ENCODE measurements around the gene EXOC3L4.

Gene EXOC3L4

DNA sequence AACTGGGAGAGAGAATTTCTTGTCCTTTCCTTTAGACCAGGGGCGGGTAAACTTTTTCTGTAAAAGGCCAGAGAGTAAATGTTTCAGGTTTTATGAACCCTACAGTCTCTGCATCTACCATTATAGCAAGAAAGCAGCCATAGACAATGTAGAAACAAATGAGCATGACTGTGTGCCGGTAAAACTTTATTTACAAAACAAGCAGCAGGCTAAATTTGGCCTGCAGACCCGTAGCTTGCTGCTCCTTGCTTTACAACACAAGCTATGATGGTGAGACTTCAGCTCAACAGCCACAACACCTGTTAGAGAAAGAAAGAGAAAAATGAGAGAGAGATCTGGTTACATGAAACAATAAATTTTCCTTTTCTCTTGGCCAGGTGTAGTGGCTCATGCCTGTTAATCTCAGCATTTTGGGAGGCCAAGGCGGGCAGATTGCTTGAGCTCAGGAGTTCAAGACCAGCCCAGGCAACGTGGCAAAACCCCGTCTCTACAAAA, 33.0 kb upstream of the EXOC3L4 start:
- Histone ChIP-seq H3K18ac (ENCODE audit: low read depth in 1 of 2, low read length in 2 of 2) (no peak overlapping the region), H3K27me3 (ENCODE audit: control insufficient read depth in 1 of 2, insufficient read depth in 1 of 2, low read length in 2 of 2) (no peaks in the 10 kb centered on the region), H2BK15ac (ENCODE audit: low read depth, poor library complexity, severe bottlenecking) (no peak overlapping the region), H2BK5ac (ENCODE audit: low read depth, low read length, poor library complexity, severe bottlenecking) (no peak overlapping the region), H3K79me1 (replicated peaks; ENCODE audit: low read length, poor library complexity, severe bottlenecking) (peaks cover 15% of the 10 kb centered on the region), H3K4me2 (ENCODE audit: low read length, poor library complexity, severe bottlenecking) (no peak overlapping the region), H3K14ac (ENCODE audit: low read length in 2 of 2) (no peak overlapping the region), H2AFZ (ENCODE audit: low read depth, low read length) (no peak overlapping the region), H2BK12ac (ENCODE audit: low read length in 2 of 2) (no peak overlapping the region), H3K23ac (ENCODE audit: low read length in 2 of 2) (no peak overlapping the region), H3K27ac (ENCODE audit: low read length, poor library complexity, severe bottlenecking) (no peak overlapping the region), H3K36me3 (ENCODE audit: control insufficient read depth in 1 of 2, insufficient read depth in 2 of 2, low read depth in 1 of 2, low read length in 2 of 2) (peaks cover 4 to 10% of the 10 kb centered on the region in 2 experiments), H2BK120ac (ENCODE audit: low read depth, low read length) (no peak overlapping the region), H3K4me1 (ENCODE audit: control insufficient read depth, insufficient read depth, low read depth, low read length) (peaks cover 19% of the 10 kb centered on the region), H4K8ac (ENCODE audit: low read length) (no peak overlapping the region), H2AK5ac (ENCODE audit: low read length, severe bottlenecking) (no peak overlapping the region), H3K4me3 (ENCODE audit: insufficient read depth in 1 of 2, low read depth in 1 of 2, low read length in 2 of 2) (no peak overlapping the region), H4K91ac (ENCODE audit: low read length) (no peak overlapping the region), H3K9me3 (ENCODE audit: control insufficient read depth, low read length) (no peaks in the 10 kb centered on the region), H3K4ac (ENCODE audit: low read depth in 1 of 2, low read length in 2 of 2) (no peak overlapping the region), H3K9ac (ENCODE audit: low read length) (no peak overlapping the region)
- no peak for DNase-seq
- WGBS = 82% methylated on average over 5 of the region's 6 CpGs

DNA sequence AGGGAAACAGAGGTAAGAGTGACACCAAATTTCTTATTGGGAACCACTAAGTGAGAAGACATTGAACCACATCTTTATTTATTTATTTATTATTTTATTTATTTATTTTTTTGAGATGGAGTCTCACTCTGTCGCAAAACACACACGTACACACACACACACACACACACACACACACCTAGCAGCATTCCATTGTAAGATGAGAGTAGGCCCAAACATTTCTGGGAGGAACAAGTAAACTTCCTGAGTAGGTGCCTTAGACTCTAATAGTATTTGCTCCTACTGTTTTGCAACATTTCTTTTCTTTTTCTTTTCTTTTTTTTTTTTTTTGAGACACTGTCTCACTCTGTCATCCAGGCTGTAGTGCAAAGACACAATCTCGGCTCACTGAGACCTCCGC, 30.1 kb upstream of the EXOC3L4 start:
- Histone ChIP-seq H2AFZ (ENCODE audit: low read depth, low read length) (no peak overlapping the region), H3K79me1 (replicated peaks; ENCODE audit: low read length, poor library complexity, severe bottlenecking) (peaks cover 10% of the 10 kb centered on the region), H3K18ac (ENCODE audit: low read depth in 1 of 2, low read length in 2 of 2) (no peak overlapping the region), H4K8ac (ENCODE audit: low read length) (no peak overlapping the region), H3K4me1 (ENCODE audit: control insufficient read depth, insufficient read depth, low read depth, low read length) (peaks cover 24% of the 10 kb centered on the region), H3K4ac (ENCODE audit: low read depth in 1 of 2, low read length in 2 of 2) (no peak overlapping the region), H2AK5ac (ENCODE audit: low read length, severe bottlenecking) (no peak overlapping the region), H3K4me3 (ENCODE audit: insufficient read depth in 1 of 2, low read depth in 1 of 2, low read length in 2 of 2) (no peak overlapping the region), H4K91ac (ENCODE audit: low read length) (no peak overlapping the region), H2BK15ac (ENCODE audit: low read depth, poor library complexity, severe bottlenecking) (no peak overlapping the region), H3K4me2 (ENCODE audit: low read length, poor library complexity, severe bottlenecking) (no peak overlapping the region), H3K27me3 (ENCODE audit: control insufficient read depth in 1 of 2, insufficient read depth in 1 of 2, low read length in 2 of 2) (no peaks in the 10 kb centered on the region), H3K9ac (ENCODE audit: low read length) (no peak overlapping the region), H2BK5ac (ENCODE audit: low read depth, low read length, poor library complexity, severe bottlenecking) (no peak overlapping the region), H3K23ac (ENCODE audit: low read length in 2 of 2) (no peak overlapping the region), H3K27ac (ENCODE audit: low read length, poor library complexity, severe bottlenecking) (no peak overlapping the region), H3K36me3 (ENCODE audit: control insufficient read depth in 1 of 2, insufficient read depth in 2 of 2, low read depth in 1 of 2, low read length in 2 of 2) (peaks cover 4 to 6% of the 10 kb centered on the region in 2 experiments), H2BK12ac (ENCODE audit: low read length in 2 of 2) (no peak overlapping the region), H3K9me3 (ENCODE audit: control insufficient read depth, low read length) (no peaks in the 10 kb centered on the region), H2BK120ac (ENCODE audit: low read depth, low read length) (no peak overlapping the region), H3K14ac (ENCODE audit: low read length in 2 of 2) (no peak overlapping the region)
- no peak for DNase-seq
- 100% methylated on average over 2 of the region's 4 CpGs for WGBS

DNA sequence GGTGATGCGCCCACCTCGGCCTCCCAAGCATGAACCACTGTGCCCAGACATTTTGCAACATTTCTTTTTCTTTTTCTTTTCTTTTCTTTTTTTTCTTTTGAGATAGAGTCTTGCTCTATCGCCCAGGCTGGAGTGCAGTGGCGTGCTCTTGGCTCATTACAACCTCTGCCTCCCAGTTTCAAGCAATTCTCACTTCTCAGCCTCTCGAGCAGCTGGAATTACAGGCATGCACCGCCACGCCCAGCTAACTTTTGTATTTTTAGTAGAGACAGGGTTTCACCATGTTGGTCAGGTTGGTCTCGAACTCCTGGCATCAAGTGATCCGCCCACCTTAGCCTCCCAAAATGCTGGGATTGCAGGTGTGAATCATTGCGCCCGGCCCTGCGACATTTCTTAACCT, 29.5 kb upstream of the EXOC3L4 start:
- Histone ChIP-seq H3K27ac (ENCODE audit: low read length, poor library complexity, severe bottlenecking) (no peak overlapping the region), H2BK12ac (ENCODE audit: low read length in 2 of 2) (no peak overlapping the region), H3K79me1 (replicated peaks; ENCODE audit: low read length, poor library complexity, severe bottlenecking) (peaks cover 5% of the 10 kb centered on the region), H3K14ac (ENCODE audit: low read length in 2 of 2) (no peak overlapping the region), H4K91ac (ENCODE audit: low read length) (no peak overlapping the region), H3K4ac (ENCODE audit: low read depth in 1 of 2, low read length in 2 of 2) (no peak overlapping the region), H3K4me3 (ENCODE audit: insufficient read depth in 1 of 2, low read depth in 1 of 2, low read length in 2 of 2) (no peak overlapping the region), H3K18ac (ENCODE audit: low read depth in 1 of 2, low read length in 2 of 2) (no peak overlapping the region), H2BK15ac (ENCODE audit: low read depth, poor library complexity, severe bottlenecking) (no peak overlapping the region), H3K9ac (ENCODE audit: low read length) (no peak overlapping the region), H2BK5ac (ENCODE audit: low read depth, low read length, poor library complexity, severe bottlenecking) (no peak overlapping the region), H2AFZ (ENCODE audit: low read depth, low read length) (no peak overlapping the region), H3K4me2 (ENCODE audit: low read length, poor library complexity, severe bottlenecking) (no peak overlapping the region), H3K4me1 (ENCODE audit: control insufficient read depth, insufficient read depth, low read depth, low read length) (peaks cover 19% of the 10 kb centered on the region), H2BK120ac (ENCODE audit: low read depth, low read length) (no peak overlapping the region), H3K27me3 (ENCODE audit: control insufficient read depth in 1 of 2, insufficient read depth in 1 of 2, low read length in 2 of 2) (no peaks in the 10 kb centered on the region), H3K23ac (ENCODE audit: low read length in 2 of 2) (no peak overlapping the region), H2AK5ac (ENCODE audit: low read length, severe bottlenecking) (no peak overlapping the region), H4K8ac (ENCODE audit: low read length) (no peak overlapping the region), H3K9me3 (ENCODE audit: control insufficient read depth, low read length) (no peaks in the 10 kb centered on the region), H3K36me3 (ENCODE audit: control insufficient read depth in 1 of 2, insufficient read depth in 2 of 2, low read depth in 1 of 2, low read length in 2 of 2) (peaks cover 3 to 4% of the 10 kb centered on the region in 2 experiments)
- DNase-seq = no peak
- 95% methylated on average over 12 of the region's 12 CpGs for WGBS

DNA sequence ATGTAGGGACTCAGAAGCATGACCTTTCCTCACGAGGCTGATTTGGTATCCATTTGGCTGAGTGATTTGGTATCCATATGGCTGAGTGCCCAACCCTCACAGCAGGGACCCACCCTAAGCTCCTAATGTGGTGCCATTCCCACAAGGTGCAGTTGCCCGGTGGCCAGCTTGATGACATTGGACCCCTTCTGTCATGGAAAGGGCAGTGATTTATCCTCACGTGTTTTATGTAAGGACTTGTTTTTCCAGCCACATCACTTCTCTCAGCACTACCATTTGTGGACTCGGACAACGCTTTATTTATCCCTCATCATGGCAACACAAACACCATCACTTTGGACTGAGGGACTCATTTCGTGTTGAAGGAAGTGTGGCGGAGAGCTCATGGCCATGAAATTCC, 28.7 kb upstream of the EXOC3L4 start:
- DNase-seq = no peak
- no peak overlapping the region for H4K8ac ChIP-seq (ENCODE audit: low read length)
- H3K4ac ChIP-seq (ENCODE audit: low read depth in 1 of 2, low read length in 2 of 2) = no peak overlapping the region
- H4K91ac ChIP-seq (ENCODE audit: low read length) = no peak overlapping the region
- H3K9me3 ChIP-seq (ENCODE audit: control insufficient read depth, low read length) = no peaks in the 10 kb centered on the region
- no peak overlapping the region for H2AFZ ChIP-seq (ENCODE audit: low read depth, low read length)
- no peak overlapping the region for H3K18ac ChIP-seq (ENCODE audit: low read depth in 1 of 2, low read length in 2 of 2)
- no peaks in the 10 kb centered on the region for H3K36me3 ChIP-seq (ENCODE audit: control insufficient read depth in 1 of 2, insufficient read depth in 2 of 2, low read depth in 1 of 2, low read length in 2 of 2)
- H3K27ac ChIP-seq (ENCODE audit: low read length, poor library complexity, severe bottlenecking) = no peak overlapping the region
- H2BK15ac ChIP-seq (ENCODE audit: low read depth, poor library complexity, severe bottlenecking) = no peak overlapping the region
- H3K4me1 ChIP-seq (ENCODE audit: control insufficient read depth, insufficient read depth, low read depth, low read length) = peaks cover 19% of the 10 kb centered on the region
- H2BK12ac ChIP-seq (ENCODE audit: low read length in 2 of 2) = no peak overlapping the region
- peak overlapping the region; percentile 33 for H2AK5ac ChIP-seq (ENCODE audit: low read length, severe bottlenecking)
- H3K4me3 ChIP-seq (ENCODE audit: insufficient read depth in 1 of 2, low read depth in 1 of 2, low read length in 2 of 2) = no peak overlapping the region
- H2BK5ac ChIP-seq (ENCODE audit: low read depth, low read length, poor library complexity, severe bottlenecking) = no peak overlapping the region
- no peak overlapping the region for H3K14ac ChIP-seq (ENCODE audit: low read length in 2 of 2)
- H3K4me2 ChIP-seq (ENCODE audit: low read length, poor library complexity, severe bottlenecking) = no peak overlapping the region
- no peaks in the 10 kb centered on the region for H3K27me3 ChIP-seq (ENCODE audit: control insufficient read depth in 1 of 2, insufficient read depth in 1 of 2, low read length in 2 of 2)
- WGBS = 93% methylated on average over 6 of the region's 7 CpGs
- no peaks in the 10 kb centered on the region for H3K79me1 ChIP-seq (replicated peaks; ENCODE audit: low read length, poor library complexity, severe bottlenecking)
- H2BK120ac ChIP-seq (ENCODE audit: low read depth, low read length) = no peak overlapping the region
- no peak overlapping the region for H3K23ac ChIP-seq (ENCODE audit: low read length in 2 of 2)
- no peak overlapping the region for H3K9ac ChIP-seq (ENCODE audit: low read length)

Measured in mesenchymal stem cell (in vitro differentiated cells and primary cell).